ENCODE results near the gene PRAMEF11. TPM values are rescaled to one million over a fixed set of nuclear protein-coding genes. Genes with fewer than 3 reads are reported as not detected.
"Not testable (repeated sequence)": the region's sequence is repeated elsewhere in the genome, so short reads cannot be mapped to it uniquely, and the experiment has no call there.

The PRAMEF11 gene
- total RNA-seq, 1 experiment from 2014 or later, result not detected

GRCh38 chr1:12833251-12833650, 2.0 kb upstream of the PRAMEF11 start:
- intact Hi-C loops (cut with micrococcal nuclease; ENCODE audit: unreplicated experiment); H3K36me3 Mint-ChIP-seq (ENCODE audit: insufficient read depth, unreplicated experiment); H3K27me3 Mint-ChIP-seq (ENCODE audit: insufficient read depth, unreplicated experiment); H3K4me3 ChIP-seq (ENCODE audit: low read depth, low read length); H3K27me3 ChIP-seq (replicated peaks; ENCODE audit: control insufficient read depth, insufficient read depth, low read length); BruUV-seq (replicated peaks); CTCF ChIA-PET; DNase-seq; H3K36me3 ChIP-seq (ENCODE audit: control insufficient read depth, insufficient read depth, low read length); H3K27ac Mint-ChIP-seq (ENCODE audit: unreplicated experiment); H3K9me3 ChIP-seq; H3K4me1 ChIP-seq; H3K4me3 Mint-ChIP-seq (ENCODE audit: unreplicated experiment); H3K4me1 Mint-ChIP-seq (ENCODE audit: low read depth, unreplicated experiment); POLR2A ChIA-PET; H3K9me3 Mint-ChIP-seq (ENCODE audit: unreplicated experiment): not testable (repeated sequence)

- H3K27ac Mint-ChIP-seq (ENCODE audit: unreplicated experiment); intact Hi-C loops (cut with micrococcal nuclease; ENCODE audit: unreplicated experiment); CTCF ChIA-PET; H3K36me3 Mint-ChIP-seq (ENCODE audit: insufficient read depth, unreplicated experiment); POLR2A ChIA-PET; H3K4me1 Mint-ChIP-seq (ENCODE audit: low read depth, unreplicated experiment); H3K36me3 ChIP-seq (ENCODE audit: control insufficient read depth, insufficient read depth, low read length); BruUV-seq (replicated peaks); H3K9me3 Mint-ChIP-seq (ENCODE audit: unreplicated experiment); DNase-seq; H3K4me3 Mint-ChIP-seq (ENCODE audit: unreplicated experiment); H3K9me3 ChIP-seq; H3K4me3 ChIP-seq (ENCODE audit: low read depth, low read length); H3K4me1 ChIP-seq; H3K27me3 ChIP-seq (replicated peaks; ENCODE audit: control insufficient read depth, insufficient read depth, low read length): not testable (repeated sequence)
- peaks cover 11% of the 10 kb centered on the region for H3K27me3 Mint-ChIP-seq (ENCODE audit: insufficient read depth, unreplicated experiment)
Measured at GRCh38 chr1:12819061-12819460, 12.1 kb downstream of the PRAMEF11 start.

- Histone ChIP-seq H3K4me1 (no peaks in the 10 kb centered on the region), H3K9me3 (no peaks in the 10 kb centered on the region), H3K4me3 (ENCODE audit: low read depth, low read length) (no peak overlapping the region), H3K27me3 (replicated peaks; ENCODE audit: control insufficient read depth, insufficient read depth, low read length) (no peaks in the 10 kb centered on the region), H3K36me3 (ENCODE audit: control insufficient read depth, insufficient read depth, low read length) (no peaks in the 10 kb centered on the region)
- POLR2A ChIA-PET, result no interaction called here
- no TSS peak for BruUV-seq (replicated peaks)
- no peak overlapping the region for H3K27ac Mint-ChIP-seq (ENCODE audit: unreplicated experiment)
- DNase-seq, result no peak
- CTCF ChIA-PET, result no interaction called here
- TF ChIP-seq, protein P1, sequence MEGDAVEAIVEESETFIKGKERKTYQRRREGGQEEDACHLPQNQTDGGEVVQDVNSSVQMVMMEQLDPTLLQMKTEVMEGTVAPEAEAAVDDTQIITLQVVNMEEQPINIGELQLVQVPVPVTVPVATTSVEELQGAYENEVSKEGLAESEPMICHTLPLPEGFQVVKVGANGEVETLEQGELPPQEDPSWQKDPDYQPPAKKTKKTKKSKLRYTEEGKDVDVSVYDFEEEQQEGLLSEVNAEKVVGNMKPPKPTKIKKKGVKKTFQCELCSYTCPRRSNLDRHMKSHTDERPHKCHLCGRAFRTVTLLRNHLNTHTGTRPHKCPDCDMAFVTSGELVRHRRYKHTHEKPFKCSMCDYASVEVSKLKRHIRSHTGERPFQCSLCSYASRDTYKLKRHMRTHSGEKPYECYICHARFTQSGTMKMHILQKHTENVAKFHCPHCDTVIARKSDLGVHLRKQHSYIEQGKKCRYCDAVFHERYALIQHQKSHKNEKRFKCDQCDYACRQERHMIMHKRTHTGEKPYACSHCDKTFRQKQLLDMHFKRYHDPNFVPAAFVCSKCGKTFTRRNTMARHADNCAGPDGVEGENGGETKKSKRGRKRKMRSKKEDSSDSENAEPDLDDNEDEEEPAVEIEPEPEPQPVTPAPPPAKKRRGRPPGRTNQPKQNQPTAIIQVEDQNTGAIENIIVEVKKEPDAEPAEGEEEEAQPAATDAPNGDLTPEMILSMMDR (IDR thresholded peaks at IDR 0.05; ENCODE audit: insufficient read depth in 1 of 2, low read depth in 1 of 2, low read length in 1 of 2, severe bottlenecking in 1 of 2, unreplicated experiment in 1 of 2), result no peak
- no peak overlapping the region for H3K4me3 Mint-ChIP-seq (ENCODE audit: unreplicated experiment)
- no peaks in the 10 kb centered on the region for H3K9me3 Mint-ChIP-seq (ENCODE audit: unreplicated experiment)
- H3K36me3 Mint-ChIP-seq (ENCODE audit: insufficient read depth, unreplicated experiment), result no peaks in the 10 kb centered on the region
- intact Hi-C loops (cut with micrococcal nuclease; ENCODE audit: unreplicated experiment), result no loop called here
- no peaks in the 10 kb centered on the region for H3K4me1 Mint-ChIP-seq (ENCODE audit: low read depth, unreplicated experiment)
- peaks cover 4% of the 10 kb centered on the region for H3K27me3 Mint-ChIP-seq (ENCODE audit: insufficient read depth, unreplicated experiment)
Measured at GRCh38 chr1:12811409-12811784, 19.8 kb downstream of the PRAMEF11 start.

DNA sequence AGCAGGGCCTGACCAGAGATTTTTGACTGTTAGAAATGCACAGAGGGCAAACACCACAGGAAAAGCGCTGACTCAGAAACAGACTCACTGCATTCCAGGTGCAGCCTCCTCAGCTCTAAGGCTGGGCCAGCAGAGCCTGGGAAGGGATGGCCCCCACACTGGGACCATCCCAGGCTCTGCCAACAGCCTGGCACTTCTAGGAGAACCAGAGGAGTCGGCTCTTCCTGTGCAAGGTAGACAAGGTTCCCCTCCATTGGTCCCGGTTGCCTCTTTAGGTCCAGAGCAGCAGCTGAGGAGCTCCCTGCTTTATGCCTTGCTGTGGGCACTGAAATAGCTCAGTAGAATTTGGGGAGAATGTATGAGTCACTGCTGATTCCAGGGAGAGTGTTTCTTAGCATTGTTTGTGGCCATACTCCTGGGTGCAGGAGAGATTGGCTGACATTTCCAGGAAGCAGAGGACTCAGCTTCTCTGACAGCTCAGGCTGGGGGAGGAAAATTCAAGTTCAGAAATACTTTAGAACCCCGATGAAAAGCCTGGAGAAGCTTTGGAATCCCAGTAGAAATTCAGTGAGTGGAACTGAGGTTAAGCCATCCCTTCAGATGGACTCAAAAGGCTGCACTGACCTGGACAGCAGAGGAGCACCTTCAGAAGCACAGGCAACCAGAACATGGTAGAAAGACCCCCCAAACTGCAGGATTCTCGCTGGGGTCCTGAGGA, 20.4 kb downstream of the PRAMEF11 start:
- ChIA-PET POLR2A (no interaction called here), CTCF (no interaction called here)
- Mint-ChIP-seq H3K4me1 (ENCODE audit: low read depth, unreplicated experiment) (no peaks in the 10 kb centered on the region), H3K9me3 (ENCODE audit: unreplicated experiment) (no peaks in the 10 kb centered on the region), H3K27me3 (ENCODE audit: insufficient read depth, unreplicated experiment) (peaks cover 4% of the 10 kb centered on the region), H3K27ac (ENCODE audit: unreplicated experiment) (no peak overlapping the region), H3K36me3 (ENCODE audit: insufficient read depth, unreplicated experiment) (no peaks in the 10 kb centered on the region), H3K4me3 (ENCODE audit: unreplicated experiment) (no peak overlapping the region)
- intact Hi-C loops (cut with micrococcal nuclease; ENCODE audit: unreplicated experiment), result no loop called here
- H3K4me1 ChIP-seq, result no peaks in the 10 kb centered on the region
- no peaks in the 10 kb centered on the region for H3K27me3 ChIP-seq (replicated peaks; ENCODE audit: control insufficient read depth, insufficient read depth, low read length)
- TF ChIP-seq, protein P1 (IDR thresholded peaks at IDR 0.05; ENCODE audit: insufficient read depth in 1 of 2, low read depth in 1 of 2, low read length in 1 of 2, severe bottlenecking in 1 of 2, unreplicated experiment in 1 of 2), result no peak
- H3K4me3 ChIP-seq (ENCODE audit: low read depth, low read length), result no peak overlapping the region
- no peaks in the 10 kb centered on the region for H3K9me3 ChIP-seq
- no peaks in the 10 kb centered on the region for H3K36me3 ChIP-seq (ENCODE audit: control insufficient read depth, insufficient read depth, low read length)
- no TSS peak for BruUV-seq (replicated peaks)
- no peak for DNase-seq
